Esophagus squamous epithelium (tissue), 5 donors: ENCODE data around the gene ATP23. TPM values are rescaled to one million over a fixed set of nuclear protein-coding genes. Genes with fewer than 3 reads are reported as not detected.

Source experiments
- DNase-seq: peaks from one replicate; lab custom pipeline; 2025; lab: John Stamatoyannopoulos, UW
- H3K27ac ChIP-seq, 4 donors: fragments of 200-600 bp; sonication (generic); one replicate each; pipeline ENCODE4 v1.5.1; 2016 to 2019; ENCODE audit warnings: mild to moderate bottlenecking in 1 of 4
- H3K27me3 ChIP-seq, 4 donors: fragments of 200-600 bp; sonication (generic); 1 replicate in 3 of 4; 2 replicates in 1 of 4; pipeline versions ENCODE4 v1.5.1 to v1.6.0; 2017 to 2021; ENCODE audit warnings: antibody characterized with exemption in 1 of 4
- H3K36me3 ChIP-seq, 3 donors: fragments of 200-600 bp; sonication (generic); one replicate each; pipeline ENCODE4 v1.5.1; 2016 to 2019
- H3K4me1 ChIP-seq, 3 donors: fragments of 200-600 bp; sonication (generic); one replicate each; pipeline ENCODE4 v1.5.1; 2017 to 2019
- H3K4me3 ChIP-seq, 4 donors: fragments of 200-600 bp; sonication (generic); 1 replicate in 3 of 4; 2 replicates in 1 of 4; pipeline ENCODE4 v1.5.1; 2016 to 2019; ENCODE audit warnings: mild to moderate bottlenecking in 2 of 4, moderate library complexity in 1 of 4
- H3K9me3 ChIP-seq, 3 donors: fragments of 200-600 bp; sonication (generic); one replicate each; pipeline ENCODE4 v1.5.1; 2016 to 2019
- CTCF ChIP-seq, 6 experiments: fragments of 450-650 bp in 4 of 6; fragments of 200-600 bp in 2 of 6; sonication (generic) in 2 of 6; IDR thresholded peaks; one replicate each; pipeline ENCODE4 v1.5.1; 2016 to 2019; ENCODE audit warnings: antibody characterized with exemption in 6 of 6, mild to moderate bottlenecking in 4 of 6, moderate library complexity in 4 of 6
- POLR2A ChIP-seq, 4 donors: fragments of 450-650 bp; IDR thresholded peaks; one replicate each; pipeline ENCODE4 v1.6.1; 2017; ENCODE audit warnings: antibody characterized with exemption in 4 of 4, mild to moderate bottlenecking in 4 of 4, moderate library complexity in 3 of 4
- WGBS, 2 donors: methylation state at CpG; one replicate each; pipeline ENCODE4 v1.1.5; 2018; 5-methylcytosine and 5-hydroxymethylcytosine counted together
- intact Hi-C: fragments of 100-400 bp; cut with DNase I; formaldehyde crosslinking; loops from one replicate; pipeline ENCODE4 v1.15.0; 2022
- total RNA-seq, 4 donors: library from RNA; depleted of rRNA; stranded (reverse); fragments of >200 nt; gene quantifications; one replicate each; pipeline ENCODE4 v1.1.0, GENCODE V29; 2016
- donor health status: DM: yes; HTN: yes; CAD: no.

Gene ATP23
- total RNA-seq, 4 donors from 2014 or later: 2.0 to 17.9 (median 8.6) TPM

DNA sequence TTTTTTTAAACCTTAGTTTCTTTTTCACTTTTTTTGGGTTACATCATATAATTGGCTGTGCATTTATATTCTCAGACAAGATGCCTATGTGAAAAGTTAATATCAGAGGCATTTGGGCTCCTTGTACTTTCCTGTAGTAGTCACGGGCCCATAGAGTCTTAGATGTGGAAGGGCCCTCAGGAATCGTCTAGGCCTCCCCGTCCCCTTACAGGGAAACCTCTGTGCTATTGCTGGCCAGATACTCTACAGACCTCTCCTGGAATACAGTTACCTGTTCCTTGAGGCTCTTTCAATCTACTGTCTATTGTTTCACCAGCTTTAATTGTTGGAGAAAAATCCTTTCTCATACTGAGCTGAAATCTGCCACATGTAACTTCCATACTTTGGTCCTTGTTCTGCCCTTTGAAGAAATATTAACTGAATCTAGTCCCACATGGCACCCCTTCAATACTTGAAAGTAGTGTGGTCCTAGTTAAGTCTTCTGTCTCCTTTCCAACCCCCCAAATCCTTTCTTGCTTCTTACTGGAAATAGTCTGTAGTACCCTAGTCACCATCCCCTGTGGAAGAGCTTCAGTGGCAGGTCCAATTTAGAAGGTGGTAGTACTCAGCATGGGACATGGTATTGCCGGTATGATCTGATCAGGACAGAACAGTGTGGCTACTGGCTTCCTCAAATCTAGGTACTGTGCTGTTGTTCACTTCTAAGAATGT is 3.1 kb downstream of the ATP23 start:
- 86 to 95% methylated on average over 4 of the region's 4 CpGs for WGBS, 2 donors
- H3K4me1 ChIP-seq: peaks cover 8 to 30% (median 10%) of the 10 kb centered on the region in 3 donors
- H3K27me3 ChIP-seq: no peaks in the 10 kb centered on the region
- no peak for DNase-seq
- no peak overlapping the region for H3K27ac ChIP-seq
- TF ChIP-seq CTCF (IDR thresholded peaks at IDR 0.05): no peak
- no peak for TF ChIP-seq POLR2A (IDR thresholded peaks at IDR 0.05)
- peaks cover 0 to 39% (median 3%) of the 10 kb centered on the region in 3 donors for H3K36me3 ChIP-seq
- intact Hi-C loops: no loop called here
- no peak overlapping the region for H3K4me3 ChIP-seq
- H3K9me3 ChIP-seq: no peaks in the 10 kb centered on the region

DNA sequence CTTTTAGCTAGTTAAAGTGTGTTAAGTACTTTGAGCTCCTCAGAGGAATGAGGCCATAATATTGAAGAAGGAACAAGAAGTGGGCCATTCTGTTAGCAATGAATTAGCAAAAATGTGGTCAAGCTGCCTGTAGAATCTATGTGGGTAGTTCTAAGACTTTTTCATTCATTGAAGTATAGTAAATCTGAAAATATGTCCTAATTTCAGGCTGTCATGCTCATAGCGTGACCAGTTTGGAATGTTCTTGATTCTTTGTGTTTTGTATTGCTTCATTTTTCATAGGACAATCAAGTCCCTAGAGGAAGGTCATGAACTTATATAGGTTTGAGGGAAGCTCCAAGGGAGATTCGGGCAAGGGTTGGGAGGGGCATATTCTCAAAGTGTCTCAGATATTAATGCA is 11.4 kb downstream of the ATP23 start:
- Histone ChIP-seq H3K9me3 (peaks cover 0 to 5% (median 0%) of the 10 kb centered on the region in 3 donors), H3K27me3 (no peaks in the 10 kb centered on the region), H3K4me3 (no peak overlapping the region), H3K4me1 (no peaks in the 10 kb centered on the region), H3K36me3 (peaks cover 4 to 88% (median 10%) of the 10 kb centered on the region in 3 donors), H3K27ac (no peak overlapping the region)
- no peak for DNase-seq
- WGBS, 2 donors: 91% methylated on average over 2 of the region's 2 CpGs
- intact Hi-C loops: no loop called here
- TF ChIP-seq CTCF (IDR thresholded peaks at IDR 0.05): no peak
- no peak for TF ChIP-seq POLR2A (IDR thresholded peaks at IDR 0.05)

DNA sequence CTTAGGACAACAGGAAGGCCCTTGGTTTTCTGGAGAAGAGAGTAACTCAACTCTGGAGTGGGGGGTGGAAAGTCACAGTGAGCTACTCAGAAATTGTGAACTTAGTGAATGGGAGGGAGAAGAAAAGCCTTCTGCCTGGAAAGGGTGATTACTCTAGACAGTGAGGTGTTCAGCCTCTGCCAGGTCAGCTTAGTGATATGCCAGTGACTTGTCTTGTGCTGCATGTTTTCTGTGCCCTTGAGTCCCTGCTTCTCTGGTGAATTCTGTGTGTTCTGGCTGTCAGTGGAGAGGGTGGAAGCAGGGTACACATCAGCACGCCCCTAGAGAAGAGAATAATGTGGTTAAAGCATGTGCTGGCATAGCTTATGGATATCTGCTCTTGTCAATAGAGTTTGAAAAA is 13.4 kb downstream of the ATP23 start:
- Histone ChIP-seq H3K27me3 (no peaks in the 10 kb centered on the region), H3K9me3 (peaks cover 0 to 21% (median 0%) of the 10 kb centered on the region in 3 donors), H3K4me3 (no peak overlapping the region), H3K4me1 (no peaks in the 10 kb centered on the region), H3K27ac (no peak overlapping the region), H3K36me3 (peaks cover 8 to 79% (median 9%) of the 10 kb centered on the region in 3 donors)
- 67 to 100% methylated on average over 1 of the region's 1 CpG for WGBS, 2 donors
- no peak for DNase-seq
- intact Hi-C loops: no loop called here
- TF ChIP-seq CTCF (IDR thresholded peaks at IDR 0.05) (no peak), POLR2A (IDR thresholded peaks at IDR 0.05) (no peak)

GRCh38 chr12:57958061-57958657 is 16.8 kb downstream of the ATP23 start:
- Histone ChIP-seq H3K36me3 (peaks cover 8 to 57% (median 9%) of the 10 kb centered on the region in 3 donors), H3K9me3 (peaks cover 0 to 40% (median 8%) of the 10 kb centered on the region in 3 donors), H3K4me3 (no peak overlapping the region), H3K4me1 (no peaks in the 10 kb centered on the region), H3K27ac (no peak overlapping the region), H3K27me3 (no peaks in the 10 kb centered on the region)
- DNase-seq: no peak
- 89 to 100% methylated on average over 2 to 3 of the region's 6 CpGs for WGBS, 2 donors
- TF ChIP-seq CTCF (IDR thresholded peaks at IDR 0.05) (no peak), POLR2A (IDR thresholded peaks at IDR 0.05) (no peak)
- intact Hi-C loops: no loop called here

GRCh38 chr12:57964421-57964820 is 23.1 kb downstream of the ATP23 start:
- intact Hi-C loops: no loop called here
- H3K4me3 ChIP-seq: no peak overlapping the region
- H3K9me3 ChIP-seq: peaks cover 0 to 31% (median 8%) of the 10 kb centered on the region in 3 donors
- 44 to 72% methylated on average over 1 of the region's 1 CpG for WGBS, 2 donors
- DNase-seq: no peak
- no peak overlapping the region for H3K27ac ChIP-seq
- TF ChIP-seq POLR2A (IDR thresholded peaks at IDR 0.05) (no peak), CTCF (IDR thresholded peaks at IDR 0.05) (no peak)
- no peaks in the 10 kb centered on the region for H3K4me1 ChIP-seq
- H3K36me3 ChIP-seq: no peaks in the 10 kb centered on the region
- no peaks in the 10 kb centered on the region for H3K27me3 ChIP-seq
